Omental fat pad (tissue), 4 donors: ENCODE results near the gene FAAP100. TPM values are rescaled to one million over a fixed set of nuclear protein-coding genes. Genes with fewer than 3 reads are reported as not detected.
A peak's percentile ranks its signal among the peaks of the same experiment; 100 is the strongest.

Source experiments
- ATAC-seq: fragments of 150-250 bp; one replicate; pipeline ENCODE4 v1.9.1; 2016; ENCODE audit warnings: mild to moderate bottlenecking, moderate library complexity; ENCODE audit not compliant: low FRiP score
- DNase-seq: peaks from one replicate; pipeline ENCODE4 v3.0.0-alpha.2; 2019; ENCODE audit warnings: low spot score
- CTCF ChIP-seq, 3 donors: fragments of 450-650 bp; IDR thresholded peaks; one replicate each; pipeline ENCODE4 v1.5.1; 2016 to 2017; ENCODE audit warnings: antibody characterized with exemption in 3 of 3, mild to moderate bottlenecking in 3 of 3, moderate library complexity in 2 of 3
- total RNA-seq, 4 donors: library from RNA; depleted of rRNA; stranded (reverse); fragments of >200 nt; gene quantifications; one replicate each; pipeline ENCODE4 v1.1.0, GENCODE V29; 2016

FAAP100 gene
- total RNA-seq, 4 donors from 2014 or later: 13.9 to 28.0 (median 22.8) TPM

- no peak for ATAC-seq
- DNase-seq: no peak
- no peak for TF ChIP-seq CTCF (IDR thresholded peaks at IDR 0.05)
These were observed 33.9 kb downstream of the FAAP100 start for GRCh38 chr17:81518113-81518784.

GRCh38 chr17:81517339-81518112 lies 34.6 kb downstream of the FAAP100 start:
- DNase-seq (no peak), ATAC-seq (no peak)
- TF ChIP-seq CTCF (IDR thresholded peaks at IDR 0.05): no peak

- ATAC-seq (no peak), DNase-seq (no peak)
- no peak for TF ChIP-seq CTCF (IDR thresholded peaks at IDR 0.05)
These were observed 35.2 kb downstream of the FAAP100 start for GRCh38 chr17:81517009-81517338.

GRCh38 chr17:81516439-81516838 lies 35.7 kb downstream of the FAAP100 start:
- no peak for DNase-seq
- no peak for TF ChIP-seq CTCF (IDR thresholded peaks at IDR 0.05)
- no peak for ATAC-seq

- DNase-seq (no peak), ATAC-seq (no peak)
- TF ChIP-seq CTCF (IDR thresholded peaks at IDR 0.05): no peak
These were observed 36.6 kb downstream of the FAAP100 start for GRCh38 chr17:81515530-81516041.

GRCh38 chr17:81514739-81515529 lies 37.2 kb downstream of the FAAP100 start:
- DNase-seq (no peak), ATAC-seq (peak; percentile 69)
- TF ChIP-seq CTCF (IDR thresholded peaks at IDR 0.05): no peak
